Measurements from ENCODE around the gene TERT. TPM values are rescaled to one million over a fixed set of nuclear protein-coding genes. Genes with fewer than 3 reads are reported as not detected.
"Not testable (repeated sequence)": the region's sequence is repeated elsewhere in the genome, so short reads cannot be mapped to it uniquely, and the experiment has no call there.

Gene TERT
- total and polyA plus RNA-seq, 8 donors = 0.19 to 4.0 (median 0.38) TPM; not detected in 4

DNA sequence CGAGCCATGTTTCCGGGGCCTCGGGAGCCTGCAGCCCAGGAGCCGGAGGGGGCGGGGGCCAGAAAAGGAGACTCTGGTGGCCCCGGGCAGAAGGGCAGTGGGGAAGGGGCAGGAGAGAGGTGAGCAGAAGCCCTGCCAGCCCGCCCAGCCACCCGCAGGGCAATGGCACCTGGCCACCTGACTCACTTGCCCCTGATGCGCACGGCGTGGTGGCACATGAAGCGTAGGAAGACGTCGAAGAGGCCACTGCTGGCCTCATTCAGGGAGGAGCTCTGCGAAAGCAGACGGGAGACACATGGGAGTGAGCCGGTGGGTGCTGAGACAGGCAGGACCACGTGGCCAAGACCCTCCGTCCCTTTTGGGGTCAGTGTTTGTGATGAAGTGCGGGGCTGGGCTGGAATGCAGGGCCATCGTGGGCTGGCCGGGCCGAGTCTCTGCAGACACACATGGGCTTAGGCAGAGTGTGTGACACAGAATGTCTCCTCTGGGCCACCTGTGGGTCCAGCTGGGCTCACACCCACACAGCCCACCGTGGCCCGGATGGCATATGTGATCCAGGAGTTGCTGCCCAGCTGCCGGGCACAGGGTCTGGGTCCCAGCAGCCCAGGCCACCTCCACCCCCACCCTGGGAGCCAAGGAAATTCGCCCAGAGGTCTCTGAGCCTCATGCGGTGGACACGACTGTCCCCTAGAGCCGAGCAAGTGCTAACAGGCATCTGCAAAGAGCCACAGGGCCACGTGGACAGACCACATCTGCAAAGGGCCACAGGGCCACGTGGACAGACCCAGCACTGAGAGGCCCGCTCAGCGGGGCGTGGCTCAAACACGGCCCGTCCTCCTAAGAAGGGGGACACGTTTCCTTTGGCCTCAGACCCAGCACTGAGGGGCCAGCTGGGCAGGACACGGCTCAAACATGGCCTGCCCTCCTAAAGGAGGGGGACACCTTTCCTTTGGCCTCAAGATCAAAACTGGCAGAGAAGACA, 23.6 kb downstream of the TERT start:
- H3K4me1 ChIP-seq = no peaks in the 10 kb centered on the region
- no peak for DNase-seq
- H3K27ac ChIP-seq = no peak overlapping the region
- no peaks in the 10 kb centered on the region for H3K27me3 ChIP-seq
- H3K4me3 ChIP-seq = no peak overlapping the region
- intact Hi-C loops (cut with DNase I; ENCODE audit: low total_unique reads) = no loop called here
- no peaks in the 10 kb centered on the region for H3K9me3 ChIP-seq
- no peaks in the 10 kb centered on the region for H3K36me3 ChIP-seq
- no peak for TF ChIP-seq POLR2AphosphoS5 (IDR thresholded peaks at IDR 0.05)
- no peak for TF ChIP-seq POLR2A (IDR thresholded peaks at IDR 0.05)
- TF ChIP-seq EP300 (IDR thresholded peaks at IDR 0.05) = no peak
- TF ChIP-seq, protein P1, sequence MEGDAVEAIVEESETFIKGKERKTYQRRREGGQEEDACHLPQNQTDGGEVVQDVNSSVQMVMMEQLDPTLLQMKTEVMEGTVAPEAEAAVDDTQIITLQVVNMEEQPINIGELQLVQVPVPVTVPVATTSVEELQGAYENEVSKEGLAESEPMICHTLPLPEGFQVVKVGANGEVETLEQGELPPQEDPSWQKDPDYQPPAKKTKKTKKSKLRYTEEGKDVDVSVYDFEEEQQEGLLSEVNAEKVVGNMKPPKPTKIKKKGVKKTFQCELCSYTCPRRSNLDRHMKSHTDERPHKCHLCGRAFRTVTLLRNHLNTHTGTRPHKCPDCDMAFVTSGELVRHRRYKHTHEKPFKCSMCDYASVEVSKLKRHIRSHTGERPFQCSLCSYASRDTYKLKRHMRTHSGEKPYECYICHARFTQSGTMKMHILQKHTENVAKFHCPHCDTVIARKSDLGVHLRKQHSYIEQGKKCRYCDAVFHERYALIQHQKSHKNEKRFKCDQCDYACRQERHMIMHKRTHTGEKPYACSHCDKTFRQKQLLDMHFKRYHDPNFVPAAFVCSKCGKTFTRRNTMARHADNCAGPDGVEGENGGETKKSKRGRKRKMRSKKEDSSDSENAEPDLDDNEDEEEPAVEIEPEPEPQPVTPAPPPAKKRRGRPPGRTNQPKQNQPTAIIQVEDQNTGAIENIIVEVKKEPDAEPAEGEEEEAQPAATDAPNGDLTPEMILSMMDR (IDR thresholded peaks at IDR 0.05) = no peak
- 92 to 96% (median 94%) methylated on average over 32 to 39 of the region's 39 CpGs for WGBS, 5 donors

DNA sequence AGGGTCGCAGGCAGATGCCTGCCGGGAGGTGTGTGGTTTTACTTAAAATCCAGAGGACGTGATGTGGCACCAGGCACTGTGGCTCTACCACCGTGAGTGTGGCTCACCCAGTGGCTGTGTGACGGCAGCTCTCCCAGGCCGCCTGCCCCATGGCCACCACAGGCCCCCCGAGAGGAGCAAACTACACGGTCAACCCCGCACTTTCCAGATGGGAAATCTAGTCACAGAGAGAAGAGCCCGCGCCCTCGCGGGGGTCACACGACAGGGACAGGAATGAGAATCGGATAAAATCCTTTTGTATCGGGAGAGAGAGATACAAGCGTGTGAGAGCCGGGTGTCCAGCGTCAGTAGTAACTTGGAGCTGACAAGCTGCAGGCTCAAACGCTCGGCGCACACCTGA, 24.4 kb downstream of the TERT start:
- Histone ChIP-seq H3K4me3 (no peak overlapping the region), H3K27me3 (peaks cover 0 to 4% (median 0%) of the 10 kb centered on the region in 3 donors), H3K4me1 (no peaks in the 10 kb centered on the region), H3K9me3 (no peaks in the 10 kb centered on the region), H3K27ac (no peak overlapping the region), H3K36me3 (no peaks in the 10 kb centered on the region)
- intact Hi-C loops (cut with DNase I; ENCODE audit: low total_unique reads) = no loop called here
- TF ChIP-seq, protein P1 (IDR thresholded peaks at IDR 0.05) = no peak
- TF ChIP-seq POLR2A (IDR thresholded peaks at IDR 0.05) (no peak), EP300 (IDR thresholded peaks at IDR 0.05) (no peak)
- DNase-seq = no peak
- WGBS, 5 donors = 94 to 96% (median 95%) methylated on average over 21 to 22 of the region's 22 CpGs

DNA sequence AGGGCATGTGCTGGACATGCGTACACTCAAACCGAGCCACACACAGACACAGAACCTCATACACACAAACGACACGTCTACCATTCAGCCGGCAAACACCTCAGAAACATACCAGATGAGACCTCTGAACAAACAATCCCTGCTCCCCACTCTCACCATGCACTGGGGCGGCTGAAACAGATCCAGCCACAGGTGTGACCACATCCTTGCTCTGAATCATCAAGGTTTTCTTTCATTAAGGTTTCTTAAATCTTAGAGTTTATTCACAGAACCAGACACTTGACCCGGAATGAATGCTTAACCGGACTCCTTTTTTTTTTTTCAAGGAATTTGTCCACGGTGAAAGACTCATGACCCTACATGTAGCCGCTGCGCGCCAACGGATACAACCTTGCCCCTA, 26.2 kb downstream of the TERT start:
- Histone ChIP-seq H3K36me3 (no peaks in the 10 kb centered on the region), H3K27me3 (peaks cover 0 to 4% (median 0%) of the 10 kb centered on the region in 3 donors), H3K9me3 (peaks cover 0 to 2% (median 0%) of the 10 kb centered on the region in 4 donors), H3K4me3 (no peak overlapping the region), H3K4me1 (no peaks in the 10 kb centered on the region), H3K27ac (no peak overlapping the region)
- no peak for DNase-seq
- no peak for TF ChIP-seq POLR2AphosphoS5 (IDR thresholded peaks at IDR 0.05)
- TF ChIP-seq, protein P1 (IDR thresholded peaks at IDR 0.05) = no peak
- no peak for TF ChIP-seq EP300 (IDR thresholded peaks at IDR 0.05)
- no peak for TF ChIP-seq POLR2A (IDR thresholded peaks at IDR 0.05)
- intact Hi-C loops (cut with DNase I; ENCODE audit: low total_unique reads) = no loop called here
- WGBS, 5 donors = 85 to 90% (median 87%) methylated on average over 13 of the region's 13 CpGs

DNA sequence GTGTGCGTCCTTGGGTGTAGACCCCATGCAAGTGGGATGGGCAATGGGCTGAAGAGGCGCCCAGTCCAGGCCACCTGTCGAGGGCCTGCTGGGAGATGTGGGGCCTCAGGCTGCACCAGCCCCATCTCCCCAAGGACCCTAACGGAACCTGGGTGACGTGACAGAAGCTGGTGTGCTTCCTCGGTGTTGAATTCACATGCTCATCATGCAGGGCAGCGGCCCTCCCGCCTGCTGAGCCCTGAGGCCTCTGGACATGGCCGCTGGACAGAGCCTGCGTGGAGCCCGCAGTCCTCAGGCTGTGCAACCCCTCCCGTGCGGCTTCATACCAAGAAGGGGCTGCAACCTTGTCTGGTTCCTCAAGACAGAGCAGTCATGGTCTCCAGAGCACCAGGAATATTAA, 26.8 kb downstream of the TERT start:
- TF ChIP-seq, protein P1 (IDR thresholded peaks at IDR 0.05) = no peak
- no peak for TF ChIP-seq POLR2AphosphoS5 (IDR thresholded peaks at IDR 0.05)
- H3K9me3 ChIP-seq = peaks cover 0 to 4% (median 1%) of the 10 kb centered on the region in 4 donors
- DNase-seq = no peak
- H3K36me3 ChIP-seq = no peaks in the 10 kb centered on the region
- H3K4me1 ChIP-seq = no peaks in the 10 kb centered on the region
- intact Hi-C loops (cut with DNase I; ENCODE audit: low total_unique reads) = no loop called here
- H3K27me3 ChIP-seq = peaks cover 0 to 4% (median 0%) of the 10 kb centered on the region in 3 donors
- no peak overlapping the region for H3K4me3 ChIP-seq
- H3K27ac ChIP-seq = no peak overlapping the region
- 91 to 94% (median 91%) methylated on average over 6 to 13 of the region's 13 CpGs for WGBS, 5 donors

DNA sequence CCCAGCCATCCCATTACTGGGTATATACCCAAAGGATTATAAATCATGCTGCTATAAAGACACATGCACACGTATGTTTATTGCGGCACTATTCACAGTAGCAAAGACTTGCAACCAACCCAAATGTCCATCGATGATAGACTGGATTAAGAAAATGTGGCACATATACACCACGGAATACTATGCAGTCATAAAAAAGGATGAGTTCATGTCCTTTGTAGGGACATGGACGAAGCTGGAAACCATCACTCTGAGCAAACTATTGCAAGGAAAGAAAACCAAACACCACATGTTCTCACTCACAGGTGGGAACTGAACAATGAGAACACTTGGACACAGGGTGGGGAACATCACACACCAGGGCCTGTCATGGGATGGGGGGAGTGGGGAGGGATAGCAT, 27.4 kb downstream of the TERT start:
- H3K4me1 ChIP-seq; H3K27me3 ChIP-seq; H3K36me3 ChIP-seq; intact Hi-C loops (cut with DNase I; ENCODE audit: low total_unique reads); DNase-seq; H3K27ac ChIP-seq; H3K4me3 ChIP-seq; H3K9me3 ChIP-seq: not testable (repeated sequence)
- WGBS, 5 donors = 90 to 97% (median 93%) methylated on average over 5 of the region's 5 CpGs

All from stomach (tissue), 9 donors.